HCT116 (cell line): Measurements from ENCODE around the gene KRTAP12-1. TPM values are rescaled to one million over a fixed set of nuclear protein-coding genes. Genes with fewer than 3 reads are reported as not detected.

Source experiments
- ATAC-seq: fragments of 200-7000 bp; cut with Tn5 transposase; 2 replicates; pipeline ENCODE4 v1.9.1; 2020; ENCODE audit warnings: mild to moderate bottlenecking, moderate library complexity
- BruUV-seq: library from RNA; stranded (reverse); fragments of 400-500 nt; replicated peaks from 2 replicates; lab custom pipeline; 2021; lab: Mats Ljungman, UMichigan
- CTCF ChIA-PET: fragments of 300-600 bp; sonication (Branson Sonifier 250); formaldehyde crosslinking; loops from one replicate; lab custom pipeline; 2021; ENCODE audit warnings: antibody characterized with exemption; lab: Charles Lee
- POLR2A ChIA-PET: fragments of 300-600, 350-600 bp; sonication (Branson Sonifier 250); formaldehyde crosslinking; loops from one replicate; lab custom pipeline; 2021; ENCODE audit warnings: antibody characterized with exemption; lab: Charles Lee
- RAD21 ChIA-PET, 2 experiments: fragments of 300-600 bp; sonication (Branson Sonifier 250); formaldehyde crosslinking; loops; one replicate each; lab custom pipeline; 2023; ENCODE audit warnings: low total read pairs in 2 of 2; ENCODE audit not compliant: uncharacterized antibody in 2 of 2, unreplicated experiment in 2 of 2, low non-redundant PET in 1 of 2; lab: Charles Lee
- DNase-seq: peaks from one replicate; pipeline ENCODE4 v3.0.0-alpha.2; 2010; ENCODE audit warnings: low read depth, low spot score
- H2AFZ ChIP-seq: fragments of 200-600 bp; shearing (Covaris generic), sonication (generic); 2 replicates; pipeline ENCODE4 v1.6.1; 2017; ENCODE audit warnings: low read depth, mixed run types, mixed read lengths, antibody characterized with exemption, low read length; ENCODE audit not compliant: poor library complexity, severe bottlenecking
- H3K27ac ChIP-seq: 2 replicates; pipeline ENCODE4 v1.5.1; 2012; ENCODE audit warnings: low read depth, low read length
- H3K27me3 ChIP-seq: fragments of 200-600 bp; sonication (generic); 2 replicates; pipeline ENCODE4 v1.6.1; 2016; ENCODE audit warnings: mixed run types, low read length, mixed read lengths; ENCODE audit not compliant: insufficient read depth
- H3K36me3 ChIP-seq, 2 experiments: fragments of 200-500 bp in 1 of 2; fragments of 200-600 bp in 1 of 2; sonication (Bioruptor generic) in 1 of 2; sonication (generic) in 1 of 2; 2 replicates each; pipeline versions ENCODE4 v1.5.1 to v1.6.1; 2014 to 2016; ENCODE audit warnings: low read length in 2 of 2, inconsistent platforms in 1 of 2, mixed read lengths in 1 of 2, mixed run types in 1 of 2; ENCODE audit not compliant: insufficient read depth in 2 of 2, control insufficient read depth in 1 of 2
- H3K4me1 ChIP-seq, 2 experiments: fragments of 200-600 bp in 1 of 2; sonication (generic) in 1 of 2; 2 replicates each; pipeline versions ENCODE4 v1.5.1 to v1.6.1; 2012 to 2017; ENCODE audit warnings: low read length in 2 of 2, inconsistent platforms in 1 of 2, mild to moderate bottlenecking in 1 of 2, mixed read lengths in 1 of 2, mixed run types in 1 of 2, moderate library complexity in 1 of 2; ENCODE audit not compliant: insufficient read depth in 2 of 2, control insufficient read depth in 1 of 2
- H3K4me2 ChIP-seq: fragments of 200-600 bp; sonication (generic); 2 replicates; pipeline ENCODE4 v1.6.1; 2017; ENCODE audit warnings: mixed run types, low read length, mixed read lengths
- H3K4me3 ChIP-seq, 2 experiments: fragments of 200-600 bp in 1 of 2; sonication (generic) in 1 of 2; replicated peaks in 1 of 2; 2 replicates each; pipeline ENCODE4 v1.5.1; 2011 to 2016; ENCODE audit warnings: low read length in 2 of 2, control low read depth in 1 of 2, low read depth in 1 of 2, mild to moderate bottlenecking in 1 of 2, mixed read lengths in 1 of 2, mixed run types in 1 of 2
- H3K79me2 ChIP-seq: fragments of 200-600 bp; sonication (generic); 2 replicates; pipeline ENCODE4 v1.6.1; 2017; ENCODE audit warnings: mild to moderate bottlenecking, mixed run types, low read length, moderate library complexity, mixed read lengths; ENCODE audit not compliant: insufficient read depth
- H3K9ac ChIP-seq: fragments of 200-600 bp; sonication (generic); 2 replicates; pipeline ENCODE4 v1.6.1; 2016; ENCODE audit warnings: low read length, mixed read lengths
- H3K9me2 ChIP-seq: fragments of 200-600 bp; sonication (generic), shearing (Covaris generic); 2 replicates; pipeline ENCODE4 v1.6.1; 2017; ENCODE audit warnings: mixed run types, mild to moderate bottlenecking, moderate library complexity; ENCODE audit not compliant: insufficient read depth
- H3K9me3 ChIP-seq, 2 experiments: fragments of 200-500 bp in 1 of 2; fragments of 200-600 bp in 1 of 2; sonication (Bioruptor generic) in 1 of 2; sonication (generic) in 1 of 2; 2 replicates each; pipeline ENCODE4 v1.6.1; 2014 to 2017; ENCODE audit warnings: low read length in 2 of 2, mixed read lengths in 2 of 2, inconsistent platforms in 1 of 2, low read depth in 1 of 2, mild to moderate bottlenecking in 1 of 2, mixed run types in 1 of 2, moderate library complexity in 1 of 2; ENCODE audit not compliant: control insufficient read depth in 1 of 2, insufficient read depth in 1 of 2
- H4K20me1 ChIP-seq: fragments of 200-600 bp; sonication (generic), shearing (Covaris generic); 2 replicates; pipeline ENCODE4 v1.6.1; 2017; ENCODE audit warnings: mixed run types, mild to moderate bottlenecking, moderate library complexity; ENCODE audit not compliant: insufficient read depth
- ATF3 ChIP-seq: IDR thresholded peaks from 2 replicates; pipeline ENCODE4 v1.6.1; 2012
- CBX3 ChIP-seq: IDR thresholded peaks from 2 replicates; pipeline ENCODE4 v1.6.1; 2012; ENCODE audit warnings: low read depth
- CEBPB ChIP-seq: IDR thresholded peaks from 2 replicates; pipeline ENCODE4 v1.6.1; 2012; ENCODE audit warnings: low read depth
- EGR1 ChIP-seq: IDR thresholded peaks from 2 replicates; pipeline ENCODE4 v1.6.1; 2012; ENCODE audit warnings: low read depth
- ELF1 ChIP-seq: IDR thresholded peaks from 2 replicates; pipeline ENCODE4 v1.6.1; 2012; ENCODE audit warnings: low read depth, borderline replicate concordance
- FOSL1 ChIP-seq: IDR thresholded peaks from 2 replicates; pipeline ENCODE4 v1.6.1; 2012; ENCODE audit warnings: low read depth
- JUND ChIP-seq: IDR thresholded peaks from 2 replicates; pipeline ENCODE4 v1.6.1; 2012
- MAX ChIP-seq: IDR thresholded peaks from 2 replicates; pipeline ENCODE4 v1.6.1; 2012
- POLR2A ChIP-seq: IDR thresholded peaks from 2 replicates; pipeline ENCODE4 v1.7.0; 2011; ENCODE audit warnings: borderline replicate concordance; ENCODE audit not compliant: insufficient read depth, insufficient read length; ENCODE audit errors: extremely low read depth
- POLR2AphosphoS5 ChIP-seq: IDR thresholded peaks from 2 replicates; pipeline ENCODE4 v1.6.1; 2011; ENCODE audit warnings: mild to moderate bottlenecking, low read depth, low read length, moderate library complexity
- RAD21 ChIP-seq: IDR thresholded peaks from 2 replicates; pipeline ENCODE4 v1.6.1; 2012; ENCODE audit warnings: low read depth, mild to moderate bottlenecking
- SIN3A ChIP-seq: IDR thresholded peaks from 2 replicates; pipeline ENCODE4 v1.6.1; 2012; ENCODE audit warnings: low read depth
- SP1 ChIP-seq: IDR thresholded peaks from 2 replicates; pipeline ENCODE4 v1.6.1; 2012; ENCODE audit warnings: low read depth
- SRF ChIP-seq: IDR thresholded peaks from 2 replicates; pipeline ENCODE4 v1.6.1; 2012; ENCODE audit warnings: low read depth
- TCF7L2 ChIP-seq: IDR thresholded peaks from 2 replicates; pipeline ENCODE4 v1.7.0; 2011; ENCODE audit warnings: borderline replicate concordance, inconsistent platforms; ENCODE audit not compliant: insufficient read depth, insufficient read length; ENCODE audit errors: extremely low read depth
- ZFX ChIP-seq: fragments of 450-650 bp; IDR thresholded peaks from 2 replicates; pipeline ENCODE4 v1.6.1; 2017
- ZNF274 ChIP-seq: fragments of 200-500 bp; sonication (Bioruptor generic); IDR thresholded peaks from 2 replicates; pipeline ENCODE4 v1.6.1; 2014; ENCODE audit warnings: mild to moderate bottlenecking, low read depth, low read length, inconsistent platforms
- intact Hi-C: fragments of 100-400 bp; cut with micrococcal nuclease; formaldehyde crosslinking; loops from 2 replicates; pipeline ENCODE4 v1.10.0; 2022
- total RNA-seq: library from RNA; stranded (reverse); gene quantifications from one replicate; pipeline ENCODE4 v1.2.1, GENCODE V29; 2021; ENCODE audit not compliant: unreplicated experiment
- TF ChIP-seq, protein P1 (sequence below): IDR thresholded peaks from 2 replicates; pipeline ENCODE4 v1.6.1; 2011; ENCODE audit warnings: mild to moderate bottlenecking, low read length, moderate library complexity; ENCODE audit not compliant: insufficient replicate concordance; ENCODE audit errors: extremely low read depth
- TF ChIP-seq, protein P2 (sequence below): IDR thresholded peaks from 2 replicates; pipeline ENCODE4 v1.6.1; 2012; ENCODE audit warnings: low read depth

Gene KRTAP12-1
- total RNA-seq, 1 experiment from 2014 or later: not detected

- H3K4me3 ChIP-seq: no peak overlapping the region
- intact Hi-C loops: no loop called here
- 0 out of 2 replicates have a peak, but pooled peaks cover 5% of the 10 kb centered on the region for H3K27me3 ChIP-seq
- H3K36me3 ChIP-seq: no peaks in the 10 kb centered on the region; a peak in 1 of 4 replicates
- no peak overlapping the region for H3K9ac ChIP-seq
- H3K9me2 ChIP-seq: no peaks in the 10 kb centered on the region
- H3K79me2 ChIP-seq: no peaks in the 10 kb centered on the region
- ChIA-PET RAD21 (no interaction called here), CTCF (no interaction called here), POLR2A (no interaction called here)
- DNase-seq: no peak
- H3K9me3 ChIP-seq: no peaks in the 10 kb centered on the region
- no peak overlapping the region for H3K4me2 ChIP-seq
- no peak overlapping the region for H2AFZ ChIP-seq
- no peak overlapping the region for H3K27ac ChIP-seq
- no TSS peak for BruUV-seq
- TF ChIP-seq POLR2AphosphoS5 (no peak), ELF1 (no peak), SRF (no peak), EGR1 (no peak), JUND (no peak), POLR2A (no peak), FOSL1 (no peak), TCF7L2 (no peak), ATF3 (no peak), MAX (no peak), CEBPB (no peak), ZNF274 (no peak), SIN3A (no peak), CBX3 (no peak), SP1 (no peak), ZFX (no peak), RAD21 (no peak)
- TF ChIP-seq, protein P1, sequence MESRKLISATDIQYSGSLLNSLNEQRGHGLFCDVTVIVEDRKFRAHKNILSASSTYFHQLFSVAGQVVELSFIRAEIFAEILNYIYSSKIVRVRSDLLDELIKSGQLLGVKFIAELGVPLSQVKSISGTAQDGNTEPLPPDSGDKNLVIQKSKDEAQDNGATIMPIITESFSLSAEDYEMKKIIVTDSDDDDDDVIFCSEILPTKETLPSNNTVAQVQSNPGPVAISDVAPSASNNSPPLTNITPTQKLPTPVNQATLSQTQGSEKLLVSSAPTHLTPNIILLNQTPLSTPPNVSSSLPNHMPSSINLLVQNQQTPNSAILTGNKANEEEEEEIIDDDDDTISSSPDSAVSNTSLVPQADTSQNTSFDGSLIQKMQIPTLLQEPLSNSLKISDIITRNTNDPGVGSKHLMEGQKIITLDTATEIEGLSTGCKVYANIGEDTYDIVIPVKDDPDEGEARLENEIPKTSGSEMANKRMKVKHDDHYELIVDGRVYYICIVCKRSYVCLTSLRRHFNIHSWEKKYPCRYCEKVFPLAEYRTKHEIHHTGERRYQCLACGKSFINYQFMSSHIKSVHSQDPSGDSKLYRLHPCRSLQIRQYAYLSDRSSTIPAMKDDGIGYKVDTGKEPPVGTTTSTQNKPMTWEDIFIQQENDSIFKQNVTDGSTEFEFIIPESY: no peak
- TF ChIP-seq, protein P2, sequence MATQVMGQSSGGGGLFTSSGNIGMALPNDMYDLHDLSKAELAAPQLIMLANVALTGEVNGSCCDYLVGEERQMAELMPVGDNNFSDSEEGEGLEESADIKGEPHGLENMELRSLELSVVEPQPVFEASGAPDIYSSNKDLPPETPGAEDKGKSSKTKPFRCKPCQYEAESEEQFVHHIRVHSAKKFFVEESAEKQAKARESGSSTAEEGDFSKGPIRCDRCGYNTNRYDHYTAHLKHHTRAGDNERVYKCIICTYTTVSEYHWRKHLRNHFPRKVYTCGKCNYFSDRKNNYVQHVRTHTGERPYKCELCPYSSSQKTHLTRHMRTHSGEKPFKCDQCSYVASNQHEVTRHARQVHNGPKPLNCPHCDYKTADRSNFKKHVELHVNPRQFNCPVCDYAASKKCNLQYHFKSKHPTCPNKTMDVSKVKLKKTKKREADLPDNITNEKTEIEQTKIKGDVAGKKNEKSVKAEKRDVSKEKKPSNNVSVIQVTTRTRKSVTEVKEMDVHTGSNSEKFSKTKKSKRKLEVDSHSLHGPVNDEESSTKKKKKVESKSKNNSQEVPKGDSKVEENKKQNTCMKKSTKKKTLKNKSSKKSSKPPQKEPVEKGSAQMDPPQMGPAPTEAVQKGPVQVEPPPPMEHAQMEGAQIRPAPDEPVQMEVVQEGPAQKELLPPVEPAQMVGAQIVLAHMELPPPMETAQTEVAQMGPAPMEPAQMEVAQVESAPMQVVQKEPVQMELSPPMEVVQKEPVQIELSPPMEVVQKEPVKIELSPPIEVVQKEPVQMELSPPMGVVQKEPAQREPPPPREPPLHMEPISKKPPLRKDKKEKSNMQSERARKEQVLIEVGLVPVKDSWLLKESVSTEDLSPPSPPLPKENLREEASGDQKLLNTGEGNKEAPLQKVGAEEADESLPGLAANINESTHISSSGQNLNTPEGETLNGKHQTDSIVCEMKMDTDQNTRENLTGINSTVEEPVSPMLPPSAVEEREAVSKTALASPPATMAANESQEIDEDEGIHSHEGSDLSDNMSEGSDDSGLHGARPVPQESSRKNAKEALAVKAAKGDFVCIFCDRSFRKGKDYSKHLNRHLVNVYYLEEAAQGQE: no peak
- TF ChIP-seq, all 23 proteins: peak for 0
- H3K4me1 ChIP-seq: no peaks in the 10 kb centered on the region
- ATAC-seq: no peak
- no peaks in the 10 kb centered on the region for H4K20me1 ChIP-seq
Measured at GRCh38 chr21:44667612-44668011, 14.4 kb downstream of the KRTAP12-1 start.
